Fibroblast of pulmonary artery (primary cell): ENCODE results near the gene C14orf39.

Source experiments
- DNase-seq: peaks from one replicate; pipeline ENCODE4 v3.0.0-alpha.2; 2010; ENCODE audit warnings: low read depth
- H3K4me3 ChIP-seq: replicated peaks from 2 replicates; pipeline ENCODE4 v1.5.1; 2011; ENCODE audit warnings: low read depth, mild to moderate bottlenecking, control low read depth, low read length, moderate library complexity
- TF ChIP-seq, protein P1 (sequence below): IDR thresholded peaks from 2 replicates; pipeline ENCODE4 v1.5.1; 2011; ENCODE audit warnings: mild to moderate bottlenecking, control low read depth, low read length, inconsistent platforms; ENCODE audit errors: missing control alignments

C14orf39 gene

DNA sequence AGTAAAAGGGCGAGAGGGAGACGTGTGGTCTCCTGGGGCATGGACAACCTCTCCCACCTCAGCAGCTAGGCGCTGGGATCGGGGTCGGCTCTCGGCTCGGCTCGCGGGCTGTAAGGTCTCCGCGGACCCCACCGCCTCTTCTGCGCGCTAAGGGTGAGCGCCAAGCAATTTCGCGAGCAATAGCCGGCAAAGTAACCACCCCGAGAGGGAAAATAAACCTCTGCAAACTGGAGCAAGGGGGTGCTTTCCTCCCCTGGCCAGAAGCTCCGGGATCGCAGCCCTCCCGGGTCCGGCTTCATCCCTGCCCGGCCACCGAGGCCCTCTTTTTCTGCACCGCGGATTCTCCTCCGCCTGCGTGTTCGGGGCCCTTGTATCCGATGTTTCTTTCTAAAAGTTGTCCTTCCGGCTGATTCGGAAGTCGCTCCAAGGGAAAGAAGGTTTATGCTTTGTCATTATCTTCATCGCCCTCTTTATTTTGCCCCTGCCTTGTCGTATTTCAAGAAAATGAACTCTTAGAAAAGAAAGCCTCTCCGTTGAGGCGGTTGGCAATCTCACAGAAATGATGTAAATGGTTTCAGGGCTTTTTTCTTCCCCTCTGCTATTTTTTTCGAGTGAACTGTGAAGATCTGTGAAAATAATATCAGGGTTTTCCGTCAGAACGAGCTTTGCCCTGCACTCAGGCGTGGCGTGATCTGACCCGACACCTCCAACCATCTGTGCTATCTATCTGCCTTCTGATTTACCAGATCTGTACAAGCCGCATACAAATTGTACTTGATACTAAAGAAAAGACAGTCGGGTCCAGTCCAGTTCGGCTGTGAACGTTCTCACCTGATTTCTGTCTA, 21.3 kb upstream of the C14orf39 start:
- no peak for DNase-seq
- TF ChIP-seq, protein P1, sequence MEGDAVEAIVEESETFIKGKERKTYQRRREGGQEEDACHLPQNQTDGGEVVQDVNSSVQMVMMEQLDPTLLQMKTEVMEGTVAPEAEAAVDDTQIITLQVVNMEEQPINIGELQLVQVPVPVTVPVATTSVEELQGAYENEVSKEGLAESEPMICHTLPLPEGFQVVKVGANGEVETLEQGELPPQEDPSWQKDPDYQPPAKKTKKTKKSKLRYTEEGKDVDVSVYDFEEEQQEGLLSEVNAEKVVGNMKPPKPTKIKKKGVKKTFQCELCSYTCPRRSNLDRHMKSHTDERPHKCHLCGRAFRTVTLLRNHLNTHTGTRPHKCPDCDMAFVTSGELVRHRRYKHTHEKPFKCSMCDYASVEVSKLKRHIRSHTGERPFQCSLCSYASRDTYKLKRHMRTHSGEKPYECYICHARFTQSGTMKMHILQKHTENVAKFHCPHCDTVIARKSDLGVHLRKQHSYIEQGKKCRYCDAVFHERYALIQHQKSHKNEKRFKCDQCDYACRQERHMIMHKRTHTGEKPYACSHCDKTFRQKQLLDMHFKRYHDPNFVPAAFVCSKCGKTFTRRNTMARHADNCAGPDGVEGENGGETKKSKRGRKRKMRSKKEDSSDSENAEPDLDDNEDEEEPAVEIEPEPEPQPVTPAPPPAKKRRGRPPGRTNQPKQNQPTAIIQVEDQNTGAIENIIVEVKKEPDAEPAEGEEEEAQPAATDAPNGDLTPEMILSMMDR, result no peak
- H3K4me3 ChIP-seq, result no peak overlapping the region

DNA sequence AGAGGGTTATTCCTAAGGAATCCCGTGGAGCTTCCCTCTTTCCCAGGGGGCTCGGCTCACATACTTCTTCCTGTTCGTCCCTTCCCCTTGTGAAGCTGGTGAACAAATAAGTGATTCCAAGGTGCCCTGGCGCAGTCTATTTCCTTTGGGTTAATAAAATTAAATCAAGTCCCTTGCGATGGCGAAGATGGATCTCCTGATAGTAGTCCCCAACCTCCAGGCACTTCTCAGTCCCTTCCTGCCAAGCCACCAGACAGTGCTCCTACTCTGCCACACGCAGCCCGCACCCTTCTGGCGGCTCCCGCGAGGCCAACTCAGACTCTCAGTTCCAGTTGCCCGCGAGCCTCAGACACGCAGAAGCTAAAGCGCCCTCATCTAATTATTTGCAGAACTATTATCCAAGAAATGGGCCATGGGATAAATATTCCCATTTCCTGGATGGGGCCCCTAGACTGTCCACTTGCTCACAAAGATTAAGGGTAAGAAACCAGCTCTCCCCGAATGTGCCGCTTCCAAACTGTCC, 20.7 kb upstream of the C14orf39 start:
- no peak overlapping the region for H3K4me3 ChIP-seq
- TF ChIP-seq, protein P1, result no peak
- DNase-seq, result no peak

DNA sequence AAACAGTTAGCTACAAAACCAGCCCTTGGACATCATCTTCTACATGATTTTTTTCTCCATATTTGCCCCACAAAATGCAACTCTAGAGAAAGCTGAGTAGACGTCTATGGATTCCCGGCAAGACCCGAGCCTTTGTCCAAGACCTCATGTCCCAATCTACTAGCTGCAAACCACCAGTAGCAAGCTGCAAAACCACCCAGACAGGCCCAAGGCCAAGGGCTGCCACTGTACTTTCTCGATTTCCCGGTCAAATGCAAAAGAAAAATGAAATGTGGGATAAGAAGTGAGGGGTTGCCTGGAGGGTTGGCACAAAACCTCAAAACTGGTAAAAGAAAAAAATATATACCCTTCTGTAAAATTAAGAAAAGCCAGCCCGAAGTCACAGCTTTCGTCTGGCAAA, 20.1 kb upstream of the C14orf39 start:
- TF ChIP-seq, protein P1, result no peak
- no peak overlapping the region for H3K4me3 ChIP-seq
- no peak for DNase-seq

DNA sequence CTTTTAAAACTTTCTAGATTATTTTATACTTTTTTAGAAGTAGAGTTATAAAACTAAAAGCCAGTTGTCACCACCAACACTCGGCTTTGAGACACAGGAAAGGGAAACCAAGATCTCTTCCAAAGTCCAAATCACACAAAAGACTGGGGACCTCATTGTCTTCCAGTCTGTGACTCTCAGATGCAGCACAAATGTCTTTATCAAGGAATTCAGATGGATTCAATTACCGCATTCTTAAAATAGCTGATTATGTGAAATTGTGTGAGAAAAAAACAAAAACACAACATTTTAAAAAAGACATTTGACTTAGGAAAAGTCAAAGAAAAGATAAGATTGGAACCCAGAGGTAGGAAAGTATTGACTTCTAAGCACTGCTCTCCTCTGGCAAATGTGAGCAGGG, 19.6 kb upstream of the C14orf39 start:
- TF ChIP-seq, protein P1, result no peak
- DNase-seq, result no peak
- no peak overlapping the region for H3K4me3 ChIP-seq

DNA sequence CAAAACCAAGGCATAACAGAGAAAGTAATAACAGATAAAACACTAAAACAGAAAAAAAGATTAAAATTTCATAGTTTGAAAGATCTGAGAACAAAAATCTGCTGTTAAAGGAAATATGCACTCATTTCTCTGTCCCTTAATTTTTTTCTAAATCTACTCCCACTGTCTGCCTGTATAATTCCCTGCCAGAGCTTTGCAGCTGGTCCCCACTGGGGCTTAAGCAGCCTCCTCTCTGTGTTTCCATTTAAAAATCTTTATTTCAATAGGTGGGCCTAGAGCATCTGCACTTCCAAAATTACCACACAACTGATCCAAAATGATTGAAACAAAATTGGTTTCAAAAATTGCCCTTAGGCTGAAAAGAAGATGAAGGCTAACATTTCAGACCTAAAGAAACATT, 16.7 kb upstream of the C14orf39 start:
- TF ChIP-seq, protein P1, result no peak
- H3K4me3 ChIP-seq, result no peak overlapping the region
- no peak for DNase-seq

DNA sequence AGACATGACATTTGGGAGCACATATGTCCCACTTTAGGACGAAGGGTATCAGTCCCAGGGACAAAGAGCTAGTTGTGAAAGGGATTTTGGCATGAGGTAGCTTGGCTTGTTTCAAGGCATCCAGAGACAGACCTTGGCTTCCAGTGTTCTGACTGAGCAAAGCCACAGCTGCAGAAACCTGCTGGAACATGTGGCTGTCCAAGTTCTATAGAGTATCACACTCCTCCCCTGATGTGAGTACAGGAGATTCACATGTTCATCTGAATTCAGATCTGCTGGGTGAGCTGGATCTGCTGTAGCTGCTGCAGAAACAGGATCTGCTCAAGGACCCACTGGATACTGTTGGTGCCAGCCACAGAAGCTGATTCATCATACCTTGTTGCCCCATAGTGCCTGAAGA, 10.1 kb upstream of the C14orf39 start:
- no peak overlapping the region for H3K4me3 ChIP-seq
- DNase-seq, result no peak
- TF ChIP-seq, protein P1, result no peak

DNA sequence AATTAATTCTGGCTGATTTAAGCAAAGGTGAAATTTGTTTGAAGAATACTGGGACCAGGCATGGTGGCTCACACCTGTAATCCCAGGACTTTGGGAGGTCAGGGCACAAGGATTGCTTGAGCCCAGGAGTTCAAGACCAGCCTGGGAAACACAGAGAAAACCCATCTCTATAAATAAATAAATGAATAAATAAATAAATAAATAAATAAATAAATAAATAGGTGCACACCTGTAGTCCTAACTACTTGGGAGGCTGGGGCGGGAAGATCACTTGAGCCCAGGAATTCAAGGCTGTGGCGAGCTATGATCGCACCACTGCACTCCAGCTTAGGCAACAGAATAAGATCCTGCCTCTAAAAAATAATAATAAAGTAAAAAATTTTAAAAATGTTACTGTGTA, 4.4 kb upstream of the C14orf39 start:
- no peak for DNase-seq
- TF ChIP-seq, protein P1, result no peak
- no peak overlapping the region for H3K4me3 ChIP-seq
